GM23338 (cell line): ENCODE results near the gene GFI1B. TPM values are rescaled to one million over a fixed set of nuclear protein-coding genes. Genes with fewer than 3 reads are reported as not detected.

Source experiments
- ATAC-seq: fragments of 200-7000 bp; cut with Tn5 transposase; 3 replicates; pipeline ENCODE4 v1.9.1; 2020
- DNase-seq: peaks from one replicate; pipeline ENCODE4 v3.0.0-alpha.2; 2015; ENCODE audit warnings: low spot score
- H2AFZ ChIP-seq: fragments of 200-600 bp; sonication (generic); 2 replicates; pipeline ENCODE4 v1.8.0; 2016; ENCODE audit warnings: antibody characterized with exemption, mild to moderate bottlenecking, moderate library complexity
- H3F3A ChIP-seq: fragments of 200-600 bp; sonication (generic); replicated peaks from 2 replicates; pipeline ENCODE4 v1.8.0; 2017; ENCODE audit warnings: antibody characterized with exemption, mixed run types, low read depth
- H3K27ac ChIP-seq: fragments of 200-600 bp; sonication (generic); 2 replicates; pipeline ENCODE4 v1.6.1; 2016; ENCODE audit warnings: low read depth
- H3K27me3 ChIP-seq: fragments of 200-600 bp; sonication (generic); 2 replicates; pipeline ENCODE4 v1.8.0; 2016; ENCODE audit warnings: mild to moderate bottlenecking, mixed run types, moderate library complexity; ENCODE audit not compliant: insufficient read depth
- H3K36me3 ChIP-seq: fragments of 200-600 bp; sonication (generic); 2 replicates; pipeline ENCODE4 v1.8.0; 2016; ENCODE audit warnings: mild to moderate bottlenecking; ENCODE audit not compliant: insufficient read depth
- H3K4me1 ChIP-seq: fragments of 200-600 bp; sonication (generic); 2 replicates; pipeline ENCODE4 v1.8.0; 2016; ENCODE audit warnings: mild to moderate bottlenecking, moderate library complexity; ENCODE audit not compliant: insufficient read depth
- H3K4me2 ChIP-seq: fragments of 200-600 bp; sonication (generic); 2 replicates; pipeline ENCODE4 v1.7.1; 2017; ENCODE audit warnings: mixed run types
- H3K4me3 ChIP-seq: fragments of 200-600 bp; sonication (generic); 2 replicates; pipeline ENCODE4 v1.6.1; 2016; ENCODE audit warnings: mixed run types
- H3K79me2 ChIP-seq: fragments of 200-600 bp; sonication (generic); replicated peaks from 2 replicates; pipeline ENCODE4 v1.8.0; 2017; ENCODE audit warnings: mild to moderate bottlenecking; ENCODE audit not compliant: insufficient read depth
- H3K9me2 ChIP-seq: fragments of 200-600 bp; sonication (generic); 2 replicates; pipeline ENCODE4 v1.8.0; 2017; ENCODE audit not compliant: insufficient read depth
- H4K20me1 ChIP-seq: fragments of 200-600 bp; sonication (generic); replicated peaks from 2 replicates; pipeline ENCODE4 v1.8.0; 2017; ENCODE audit warnings: mild to moderate bottlenecking; ENCODE audit not compliant: insufficient read depth
- H3K27ac Mint-ChIP-seq: 2 replicates; pipeline ENCODE4 v1.8.0; 2020; ENCODE audit warnings: inconsistent platforms, mild to moderate bottlenecking, moderate library complexity, mixed read lengths
- H3K27me3 Mint-ChIP-seq: 3 replicates; pipeline ENCODE4 v1.8.0; 2022; ENCODE audit warnings: low read depth, mild to moderate bottlenecking, moderate library complexity, mixed read lengths, inconsistent platforms; ENCODE audit not compliant: insufficient read depth, poor library complexity
- H3K36me3 Mint-ChIP-seq: 3 replicates; pipeline ENCODE4 v1.8.0; 2021; ENCODE audit warnings: low read depth, mild to moderate bottlenecking, inconsistent platforms, moderate library complexity, mixed read lengths
- H3K4me1 Mint-ChIP-seq: 3 replicates; pipeline ENCODE4 v1.8.0; 2020; ENCODE audit warnings: mild to moderate bottlenecking, inconsistent platforms, mixed read lengths
- H3K4me3 Mint-ChIP-seq: 3 replicates; pipeline ENCODE4 v1.8.0; 2021; ENCODE audit warnings: moderate library complexity, mild to moderate bottlenecking, inconsistent platforms, mixed read lengths
- H3K9me3 Mint-ChIP-seq: 3 replicates; pipeline ENCODE4 v1.8.0; 2020; ENCODE audit warnings: moderate library complexity, mild to moderate bottlenecking, inconsistent platforms, mixed read lengths
- CREB1 ChIP-seq: fragments of 250-450 bp; sonication (Bioruptor Pico); IDR thresholded peaks from 2 replicates; pipeline ENCODE4 v1.5.0; 2020; ENCODE audit warnings: low read depth, mild to moderate bottlenecking, moderate library complexity
- EZH2 ChIP-seq: fragments of 200-600 bp; sonication (generic); IDR thresholded peaks from one replicate; pipeline ENCODE4 v1.8.0; 2017; ENCODE audit warnings: antibody characterized with exemption, mild to moderate bottlenecking, low read depth; ENCODE audit not compliant: unreplicated experiment
- EZH2phosphoT487 ChIP-seq: fragments of 200-600 bp; sonication (generic); IDR thresholded peaks from one replicate; pipeline ENCODE4 v1.8.1; 2018; ENCODE audit warnings: antibody characterized with exemption; ENCODE audit not compliant: unreplicated experiment
- JUNB ChIP-seq: IDR thresholded peaks from one replicate; pipeline ENCODE4 v1.6.1; 2016; ENCODE audit warnings: antibody characterized with exemption; ENCODE audit not compliant: unreplicated experiment
- POLR2AphosphoS5 ChIP-seq: IDR thresholded peaks from 2 replicates; pipeline ENCODE4 v1.6.1; 2016; ENCODE audit warnings: antibody characterized with exemption, low read depth
- STAT1 ChIP-seq: IDR thresholded peaks from one replicate; pipeline ENCODE4 v1.6.1; 2016; ENCODE audit warnings: antibody characterized with exemption; ENCODE audit not compliant: unreplicated experiment
- ZNF114 ChIP-seq: fragments of 250-450 bp; sonication (Bioruptor Pico); IDR thresholded peaks from 2 replicates; pipeline ENCODE4 v1.5.0; 2020; ENCODE audit warnings: mild to moderate bottlenecking, moderate library complexity
- ZNF331 ChIP-seq: fragments of 250-450 bp; sonication (Bioruptor Pico); IDR thresholded peaks from 2 replicates; pipeline ENCODE4 v1.5.0; 2020; ENCODE audit warnings: low read depth, mild to moderate bottlenecking, moderate library complexity
- ZNF462 ChIP-seq: fragments of 250-450 bp; sonication (Bioruptor Pico); IDR thresholded peaks from 2 replicates; pipeline ENCODE4 v1.5.0; 2020; ENCODE audit warnings: mild to moderate bottlenecking, moderate library complexity
- polyA plus RNA-seq: library from polyadenylated mRNA; unstranded; fragments of >200 nt; fragmentation: Nextera tagmentation; extraction: Ambion mirVana; gene quantifications from 2 replicates; pipeline ENCODE4 v1.2.1, GENCODE V29; 2016
- total RNA-seq: library from RNA; depleted of rRNA; stranded (reverse); fragments of >200 nt; shearing (Covaris generic); gene quantifications from 2 replicates; pipeline ENCODE4 v1.2.3, GENCODE V29; 2014
- TF ChIP-seq, protein P1 (sequence below): IDR thresholded peaks from one replicate; pipeline ENCODE4 v1.6.1; 2018; ENCODE audit warnings: antibody characterized with exemption; ENCODE audit not compliant: unreplicated experiment

The GFI1B gene
- total and polyA plus RNA-seq, 2 experiments from 2014 or later = 0.38 TPM; not detected in 1

- H3K36me3 ChIP-seq = no peaks in the 10 kb centered on the region
- no peak for TF ChIP-seq STAT1
- TF ChIP-seq POLR2AphosphoS5 = no peak
- no peak for TF ChIP-seq EZH2phosphoT487
- no peak for TF ChIP-seq EZH2
- TF ChIP-seq JUNB = no peak
- TF ChIP-seq, protein P1, sequence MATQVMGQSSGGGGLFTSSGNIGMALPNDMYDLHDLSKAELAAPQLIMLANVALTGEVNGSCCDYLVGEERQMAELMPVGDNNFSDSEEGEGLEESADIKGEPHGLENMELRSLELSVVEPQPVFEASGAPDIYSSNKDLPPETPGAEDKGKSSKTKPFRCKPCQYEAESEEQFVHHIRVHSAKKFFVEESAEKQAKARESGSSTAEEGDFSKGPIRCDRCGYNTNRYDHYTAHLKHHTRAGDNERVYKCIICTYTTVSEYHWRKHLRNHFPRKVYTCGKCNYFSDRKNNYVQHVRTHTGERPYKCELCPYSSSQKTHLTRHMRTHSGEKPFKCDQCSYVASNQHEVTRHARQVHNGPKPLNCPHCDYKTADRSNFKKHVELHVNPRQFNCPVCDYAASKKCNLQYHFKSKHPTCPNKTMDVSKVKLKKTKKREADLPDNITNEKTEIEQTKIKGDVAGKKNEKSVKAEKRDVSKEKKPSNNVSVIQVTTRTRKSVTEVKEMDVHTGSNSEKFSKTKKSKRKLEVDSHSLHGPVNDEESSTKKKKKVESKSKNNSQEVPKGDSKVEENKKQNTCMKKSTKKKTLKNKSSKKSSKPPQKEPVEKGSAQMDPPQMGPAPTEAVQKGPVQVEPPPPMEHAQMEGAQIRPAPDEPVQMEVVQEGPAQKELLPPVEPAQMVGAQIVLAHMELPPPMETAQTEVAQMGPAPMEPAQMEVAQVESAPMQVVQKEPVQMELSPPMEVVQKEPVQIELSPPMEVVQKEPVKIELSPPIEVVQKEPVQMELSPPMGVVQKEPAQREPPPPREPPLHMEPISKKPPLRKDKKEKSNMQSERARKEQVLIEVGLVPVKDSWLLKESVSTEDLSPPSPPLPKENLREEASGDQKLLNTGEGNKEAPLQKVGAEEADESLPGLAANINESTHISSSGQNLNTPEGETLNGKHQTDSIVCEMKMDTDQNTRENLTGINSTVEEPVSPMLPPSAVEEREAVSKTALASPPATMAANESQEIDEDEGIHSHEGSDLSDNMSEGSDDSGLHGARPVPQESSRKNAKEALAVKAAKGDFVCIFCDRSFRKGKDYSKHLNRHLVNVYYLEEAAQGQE = no peak
- no peak for TF ChIP-seq ZNF114 (CRISPR knock-in tag)
- no peak for TF ChIP-seq ZNF331 (CRISPR knock-in tag)
- no peak for TF ChIP-seq ZNF462 (CRISPR knock-in tag)
- TF ChIP-seq CREB1 (CRISPR knock-in tag) = no peak
- peak overlapping the region; percentile 82 for H3K27ac Mint-ChIP-seq
- peaks cover 47% of the 10 kb centered on the region for H3K79me2 ChIP-seq
- peaks cover 18% of the 10 kb centered on the region for H3K4me1 Mint-ChIP-seq
- peak overlapping the region; percentile 4; the same call in 1 of the 2 replicates for H2AFZ ChIP-seq
- peak overlapping the region; percentile 59 for H3K4me3 ChIP-seq
- peak overlapping the region; percentile 99 for H3K4me3 Mint-ChIP-seq
- peaks cover 10% of the 10 kb centered on the region for H3K27me3 Mint-ChIP-seq
- DNase-seq (no peak), ATAC-seq (peak; percentile 10)
- H3K27me3 ChIP-seq = no peaks in the 10 kb centered on the region
- no peaks in the 10 kb centered on the region for H3F3A ChIP-seq
- H3K4me1 ChIP-seq = peaks cover 9% of the 10 kb centered on the region; the same call in 1 of the 2 replicates
- peaks cover 20% of the 10 kb centered on the region; the same call in 2 of the 3 replicates for H3K9me3 Mint-ChIP-seq
- H3K4me2 ChIP-seq = peak overlapping the region; percentile 85
- 0 out of 2 replicates have a peak, but pooled peaks cover 3% of the 10 kb centered on the region for H3K9me2 ChIP-seq
- H3K27ac ChIP-seq = no peak overlapping the region
- H4K20me1 ChIP-seq = peaks cover 22% of the 10 kb centered on the region
- H3K36me3 Mint-ChIP-seq = peaks cover 20% of the 10 kb centered on the region
Measured at GRCh38 chr9:133029994-133030316, 51.5 kb downstream of the GFI1B start.
